GM19438 (cell line): Measurements from ENCODE around the gene PCLAF.
"Not testable (repeated sequence)": the region's sequence is repeated elsewhere in the genome, so short reads cannot be mapped to it uniquely, and the experiment has no call there.

Experiments
- ATAC-seq: cut with Tn5 transposase; IDR thresholded peaks from one replicate; pipeline ENCODE4 v1.9.1; 2021; ENCODE audit warnings: low read depth; ENCODE audit not compliant: unreplicated experiment

Gene PCLAF

DNA sequence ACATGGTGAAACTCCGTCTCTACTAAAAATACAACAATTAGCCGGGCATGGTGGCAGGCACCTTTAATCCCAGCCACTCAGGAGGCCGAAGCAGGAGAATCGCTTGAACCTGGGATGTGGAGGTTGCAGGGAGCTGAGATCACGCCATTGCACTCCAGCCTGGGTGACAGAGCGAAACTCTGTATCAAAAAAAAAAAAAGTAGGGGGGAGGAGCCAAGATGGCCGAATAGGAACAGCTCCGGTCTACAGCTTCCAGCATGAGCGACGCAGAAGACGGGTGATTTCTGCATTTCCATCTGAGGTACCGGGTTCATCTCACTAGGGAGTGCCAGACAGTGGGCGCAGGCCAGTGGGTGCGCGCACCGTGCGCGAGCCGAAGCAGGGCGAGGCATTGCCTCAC is 54.8 kb downstream of the PCLAF start:
- ATAC-seq = not testable (repeated sequence)

DNA sequence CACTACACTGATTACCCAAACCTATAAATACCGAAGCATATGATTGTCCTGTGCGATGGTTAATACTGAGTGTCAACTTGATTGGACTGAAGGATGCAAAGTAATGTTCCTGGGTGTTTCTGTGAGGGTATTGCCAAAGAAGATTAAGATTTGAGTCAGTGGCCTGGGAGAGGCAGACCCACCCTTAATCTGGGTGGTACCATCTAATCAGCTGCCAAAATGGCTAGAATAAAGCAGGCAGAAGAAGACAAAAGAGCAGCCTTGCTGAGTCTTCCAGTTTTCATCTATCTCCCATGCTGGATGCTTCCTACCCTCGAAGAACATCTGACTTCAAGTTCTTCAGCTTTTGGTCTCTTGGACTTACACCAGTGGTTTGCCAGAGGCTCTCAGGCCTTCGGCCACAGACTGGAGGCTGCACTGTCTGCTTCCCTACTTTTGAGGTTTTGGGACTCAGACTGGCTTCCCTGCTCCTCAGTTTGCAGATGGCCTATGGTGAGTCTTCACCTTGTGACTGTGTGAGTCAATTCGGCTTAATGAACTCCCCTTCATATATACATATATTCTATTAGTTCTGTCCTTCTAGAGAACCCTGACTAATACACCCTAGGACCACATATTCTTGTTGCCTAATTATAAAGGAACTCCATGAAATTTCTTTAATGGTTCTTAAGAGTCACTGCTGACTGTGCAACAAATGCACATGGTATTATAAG is 56.9 kb downstream of the PCLAF start:
- no peak for ATAC-seq

DNA sequence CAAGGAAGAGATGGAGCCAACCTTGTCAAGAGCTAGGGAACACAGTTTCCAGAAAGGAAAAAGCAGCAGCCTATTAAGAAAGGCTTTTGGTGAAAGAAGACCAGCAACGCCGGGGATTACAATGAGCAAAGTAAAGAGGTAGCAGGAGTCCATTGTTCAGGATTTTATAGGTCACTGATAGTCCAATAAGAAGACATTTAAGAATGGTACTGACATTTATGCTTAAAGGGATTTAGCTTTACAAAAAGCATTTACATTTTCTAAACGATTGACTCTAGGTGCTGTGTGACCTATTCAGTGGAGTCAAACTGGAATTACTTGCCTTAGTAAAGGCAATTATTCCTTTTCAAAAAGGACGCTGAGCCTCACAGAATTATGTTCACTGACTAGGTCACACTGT is 66.0 kb downstream of the PCLAF start:
- ATAC-seq = no peak

DNA sequence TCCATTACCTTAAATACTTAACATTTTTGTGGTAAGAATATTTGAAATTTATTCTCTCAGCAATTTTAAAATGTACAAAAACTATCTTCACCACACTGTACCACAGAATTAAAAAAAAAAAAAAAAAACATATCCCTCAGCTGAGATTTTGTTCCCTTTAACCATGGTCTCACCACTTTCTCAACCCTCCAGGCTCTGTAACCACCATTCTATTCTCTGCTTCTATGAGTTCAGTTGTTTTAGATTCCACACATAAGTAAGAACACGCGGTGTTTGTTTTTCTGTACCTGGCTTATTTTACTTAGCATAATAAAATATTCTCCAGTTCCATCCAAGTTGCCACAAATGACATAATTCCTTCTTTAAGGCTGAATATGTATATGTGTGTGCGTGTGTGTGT is 66.8 kb downstream of the PCLAF start:
- no peak for ATAC-seq
